Hepatocyte (in vitro differentiated cells): ENCODE data around the gene JARID2.

Source experiments
- EZH2 ChIP-seq: fragments of 200-600 bp; sonication (generic); IDR thresholded peaks from 2 replicates; pipeline ENCODE4 v1.6.1; 2016; ENCODE audit warnings: antibody characterized with exemption, mild to moderate bottlenecking, borderline replicate concordance
- EZH2phosphoT487 ChIP-seq: fragments of 200-600 bp; sonication (generic); IDR thresholded peaks from one replicate; pipeline ENCODE4 v1.6.1; 2018; ENCODE audit warnings: antibody characterized with exemption, mild to moderate bottlenecking, low read depth, moderate library complexity; ENCODE audit not compliant: unreplicated experiment, severe bottlenecking
- TF ChIP-seq, protein P1 (sequence below): fragments of 200-600 bp; sonication (generic); IDR thresholded peaks from 2 replicates; pipeline ENCODE4 v1.5.1; 2016; ENCODE audit warnings: antibody characterized with exemption, mild to moderate bottlenecking; ENCODE audit not compliant: poor library complexity

DNA sequence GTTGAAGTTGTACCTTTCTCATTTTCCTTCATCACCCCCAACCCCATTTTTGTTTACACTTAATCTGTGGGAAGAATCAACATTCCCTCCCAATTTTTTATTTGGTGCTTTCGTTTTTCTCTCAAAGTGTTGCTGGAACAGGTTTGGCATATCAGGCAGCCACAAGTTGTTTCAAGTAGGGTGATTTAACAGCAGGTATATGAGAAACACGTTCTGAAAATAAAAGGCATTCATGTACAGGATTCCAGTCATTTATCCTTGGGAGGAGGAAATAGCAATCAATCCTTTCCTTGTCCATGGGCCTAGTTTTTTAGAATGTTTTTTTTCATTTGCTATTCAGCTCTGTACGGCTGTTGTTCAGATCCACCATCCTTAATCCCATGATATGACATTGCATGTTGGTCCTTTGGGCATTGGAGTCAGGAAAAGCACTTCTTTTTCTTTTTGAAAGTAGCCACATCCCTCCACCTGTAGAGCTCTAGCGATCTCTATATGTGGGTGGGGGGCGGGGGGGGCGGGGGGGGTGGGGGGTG, 120.2 kb downstream of the JARID2 start:
- TF ChIP-seq, protein P1, sequence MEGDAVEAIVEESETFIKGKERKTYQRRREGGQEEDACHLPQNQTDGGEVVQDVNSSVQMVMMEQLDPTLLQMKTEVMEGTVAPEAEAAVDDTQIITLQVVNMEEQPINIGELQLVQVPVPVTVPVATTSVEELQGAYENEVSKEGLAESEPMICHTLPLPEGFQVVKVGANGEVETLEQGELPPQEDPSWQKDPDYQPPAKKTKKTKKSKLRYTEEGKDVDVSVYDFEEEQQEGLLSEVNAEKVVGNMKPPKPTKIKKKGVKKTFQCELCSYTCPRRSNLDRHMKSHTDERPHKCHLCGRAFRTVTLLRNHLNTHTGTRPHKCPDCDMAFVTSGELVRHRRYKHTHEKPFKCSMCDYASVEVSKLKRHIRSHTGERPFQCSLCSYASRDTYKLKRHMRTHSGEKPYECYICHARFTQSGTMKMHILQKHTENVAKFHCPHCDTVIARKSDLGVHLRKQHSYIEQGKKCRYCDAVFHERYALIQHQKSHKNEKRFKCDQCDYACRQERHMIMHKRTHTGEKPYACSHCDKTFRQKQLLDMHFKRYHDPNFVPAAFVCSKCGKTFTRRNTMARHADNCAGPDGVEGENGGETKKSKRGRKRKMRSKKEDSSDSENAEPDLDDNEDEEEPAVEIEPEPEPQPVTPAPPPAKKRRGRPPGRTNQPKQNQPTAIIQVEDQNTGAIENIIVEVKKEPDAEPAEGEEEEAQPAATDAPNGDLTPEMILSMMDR: no peak
- TF ChIP-seq EZH2: no peak
- TF ChIP-seq EZH2phosphoT487: no peak
